A673 (cell line): ENCODE measurements around the gene CIROP. TPM values are rescaled to one million over a fixed set of nuclear protein-coding genes. Genes with fewer than 3 reads are reported as not detected.

ENCODE experiments used
- BruUV-seq: library from RNA; stranded (reverse); fragments of 400-500 nt; replicated peaks from 2 replicates; lab custom pipeline; 2021; lab: Mats Ljungman, UMichigan
- CTCF ChIA-PET: fragments of 300-600 bp; sonication (Branson Sonifier 250); formaldehyde crosslinking; loops from one replicate; lab custom pipeline; 2022; ENCODE audit warnings: antibody characterized with exemption; lab: Charles Lee
- POLR2A ChIA-PET: fragments of 300-600 bp; sonication (Branson Sonifier 250); formaldehyde crosslinking; loops from one replicate; lab custom pipeline; 2022; ENCODE audit warnings: antibody characterized with exemption; ENCODE audit not compliant: low non-redundant PET; lab: Charles Lee
- DNase-seq: peaks from one replicate; pipeline ENCODE4 v3.0.0-alpha.2; 2015; ENCODE audit warnings: low spot score
- H3K27ac ChIP-seq: fragments of 200-600 bp; sonication (generic); 2 replicates; pipeline ENCODE4 v1.5.1; 2016; ENCODE audit warnings: mixed run types, low read depth, mild to moderate bottlenecking, mixed read lengths, antibody characterized with exemption, low read length; ENCODE audit not compliant: poor library complexity, severe bottlenecking
- H3K27me3 ChIP-seq: fragments of 200-600 bp; sonication (generic); replicated peaks from 2 replicates; pipeline ENCODE4 v1.6.1; 2017; ENCODE audit warnings: mixed run types, low read depth, mild to moderate bottlenecking, mixed read lengths, antibody characterized with exemption, low read length; ENCODE audit not compliant: insufficient read depth, poor library complexity
- H3K36me3 ChIP-seq: fragments of 200-600 bp; sonication (generic); 2 replicates; pipeline ENCODE4 v1.6.1; 2016; ENCODE audit warnings: mixed run types, mild to moderate bottlenecking, mixed read lengths, antibody characterized with exemption, low read length; ENCODE audit not compliant: insufficient read depth, poor library complexity, severe bottlenecking
- H3K4me1 ChIP-seq: fragments of 200-600 bp; sonication (generic); 2 replicates; pipeline ENCODE4 v1.6.1; 2017; ENCODE audit warnings: mixed run types, mild to moderate bottlenecking, mixed read lengths, antibody characterized with exemption, low read length; ENCODE audit not compliant: insufficient read depth, poor library complexity, severe bottlenecking
- H3K4me3 ChIP-seq: fragments of 200-600 bp; sonication (generic); 2 replicates; pipeline ENCODE4 v1.5.1; 2016; ENCODE audit warnings: low read depth, mixed run types, mild to moderate bottlenecking, mixed read lengths, low read length; ENCODE audit not compliant: poor library complexity, severe bottlenecking
- H3K9me3 ChIP-seq: fragments of 200-600 bp; sonication (generic); 2 replicates; pipeline ENCODE4 v1.6.1; 2016; ENCODE audit warnings: mixed run types, low read depth, mild to moderate bottlenecking, mixed read lengths, antibody characterized with exemption, low read length; ENCODE audit not compliant: poor library complexity, severe bottlenecking
- CTCF ChIP-seq: fragments of 300-800, 200-600 bp; sonication (generic); conservative IDR thresholded peaks from 2 replicates; pipeline ENCODE4 v1.5.1; 2017; ENCODE audit warnings: low read depth, mild to moderate bottlenecking, antibody characterized with exemption, low read length, moderate library complexity, mixed read lengths
- EZH2 ChIP-seq: fragments of 200-600 bp; sonication (generic); IDR thresholded peaks from 2 replicates; pipeline ENCODE4 v1.6.1; 2017; ENCODE audit warnings: borderline replicate concordance, low read depth, mild to moderate bottlenecking, mixed read lengths, antibody characterized with exemption, low read length; ENCODE audit not compliant: poor library complexity, severe bottlenecking
- intact Hi-C: fragments of 100-400 bp; cut with micrococcal nuclease; formaldehyde crosslinking; loops from one replicate; pipeline ENCODE4 v1.10.0; 2022; ENCODE audit not compliant: unreplicated experiment
- total RNA-seq: library from RNA; stranded (reverse); gene quantifications from 2 replicates; pipeline ENCODE4 v1.2.3, GENCODE V29; 2021

The CIROP gene
- total RNA-seq, 1 experiment from 2014 or later: not detected

DNA sequence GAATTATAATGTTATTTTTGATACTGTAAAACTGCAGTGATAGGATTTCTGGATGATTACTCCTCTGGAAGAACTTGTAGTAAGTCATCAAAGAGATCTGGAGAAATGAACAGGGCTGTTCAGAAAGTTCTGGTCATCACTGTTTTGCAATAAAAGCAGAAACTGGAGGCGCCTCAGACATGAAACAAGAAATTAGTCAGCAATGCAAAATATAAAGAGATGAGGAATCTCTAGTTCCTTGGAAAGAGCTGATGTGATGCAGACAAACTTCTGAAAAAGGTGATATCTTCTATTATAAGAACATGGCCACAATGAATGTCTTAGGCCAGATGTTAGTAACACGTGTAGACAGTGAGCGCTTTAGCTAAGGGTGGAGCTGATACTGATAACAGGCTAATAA lies 19.3 kb downstream of the CIROP start:
- DNase-seq: no peak
- Histone ChIP-seq H3K4me3 (no peak overlapping the region), H3K9me3 (no peaks in the 10 kb centered on the region), H3K27ac (no peak overlapping the region), H3K4me1 (no peaks in the 10 kb centered on the region), H3K27me3 (no peaks in the 10 kb centered on the region), H3K36me3 (peaks cover 96% of the 10 kb centered on the region)
- TF ChIP-seq CTCF (no peak), EZH2 (no peak)
- no TSS peak for BruUV-seq
- POLR2A ChIA-PET: no interaction called here
- intact Hi-C loops: no loop called here
- CTCF ChIA-PET: interaction anchor here (1.1 kb wide), 1 partner anchor 8 kb away, joined by 3 read pairs; no protein-coding TSS in a partner anchor

GRCh38 chr14:23080474-23080873 lies 24.3 kb downstream of the CIROP start:
- H3K27me3 ChIP-seq: no peaks in the 10 kb centered on the region
- ChIA-PET POLR2A (interaction anchor here (0.7 kb wide), 1 partner anchor 220 kb away, joined by 3 read pairs; no protein-coding TSS in a partner anchor), CTCF (no interaction called here)
- DNase-seq: no peak
- no TSS peak for BruUV-seq
- TF ChIP-seq EZH2: no peak
- H3K4me3 ChIP-seq: no peak overlapping the region
- intact Hi-C loops: no loop called here
- peaks cover 96% of the 10 kb centered on the region for H3K36me3 ChIP-seq
- H3K9me3 ChIP-seq: no peaks in the 10 kb centered on the region
- H3K4me1 ChIP-seq: no peaks in the 10 kb centered on the region
- H3K27ac ChIP-seq: no peak overlapping the region

DNA sequence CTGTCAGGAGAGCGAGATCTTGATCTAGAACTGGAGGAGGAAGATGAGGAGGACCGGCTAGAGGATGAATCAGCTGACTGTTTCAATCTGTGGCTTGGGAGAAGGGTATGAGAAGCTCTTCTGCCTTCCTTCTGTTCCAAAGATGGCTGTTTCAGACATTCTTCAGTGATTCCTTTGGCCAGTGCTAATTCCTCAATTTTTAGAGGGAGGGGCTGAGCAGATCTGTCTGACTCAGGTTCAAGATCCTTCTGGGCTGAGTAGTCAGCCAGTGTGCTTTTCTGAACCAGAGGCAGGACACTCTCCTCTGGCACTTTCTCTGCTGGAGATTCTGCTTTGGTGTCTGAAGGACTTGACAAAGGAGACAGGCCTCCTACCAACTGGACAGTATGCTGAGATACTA lies 25.1 kb downstream of the CIROP start:
- POLR2A ChIA-PET: no interaction called here
- Histone ChIP-seq H3K36me3 (peaks cover 96% of the 10 kb centered on the region), H3K4me1 (no peaks in the 10 kb centered on the region), H3K27me3 (no peaks in the 10 kb centered on the region), H3K4me3 (no peak overlapping the region), H3K27ac (no peak overlapping the region), H3K9me3 (no peaks in the 10 kb centered on the region)
- intact Hi-C loops: no loop called here
- CTCF ChIA-PET: no interaction called here
- TF ChIP-seq CTCF (no peak), EZH2 (no peak)
- DNase-seq: no peak
- BruUV-seq: no TSS peak

DNA sequence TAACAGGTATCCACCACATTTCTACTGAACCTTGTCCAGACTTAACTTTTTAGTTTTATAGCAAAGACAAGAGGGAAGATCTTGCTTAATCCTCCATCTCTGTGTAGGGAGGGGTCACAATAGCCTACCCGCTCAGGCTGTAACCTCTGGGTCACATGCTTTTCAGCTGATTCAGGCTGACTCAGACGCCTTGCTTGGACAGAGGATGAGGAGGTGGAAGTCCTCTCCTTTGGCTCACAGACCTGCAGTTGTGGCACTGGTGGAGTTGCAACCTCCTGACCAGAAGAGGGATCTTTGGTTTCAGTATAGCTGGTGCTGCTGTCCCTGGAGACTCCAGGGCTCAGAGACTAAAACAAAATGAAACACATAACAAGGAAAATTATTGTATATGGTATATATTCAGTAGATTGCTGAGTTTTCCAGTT lies 26.1 kb downstream of the CIROP start:
- H3K4me1 ChIP-seq: no peaks in the 10 kb centered on the region
- no peak overlapping the region for H3K4me3 ChIP-seq
- no peaks in the 10 kb centered on the region for H3K27me3 ChIP-seq
- CTCF ChIA-PET: interaction anchor here (2.8 kb wide), 1 partner anchor 10 kb away, joined by 16 read pairs; no protein-coding TSS in a partner anchor
- H3K36me3 ChIP-seq: peaks cover 94% of the 10 kb centered on the region
- intact Hi-C loops: no loop called here
- no peak for TF ChIP-seq CTCF
- TF ChIP-seq EZH2: no peak
- H3K9me3 ChIP-seq: no peaks in the 10 kb centered on the region
- POLR2A ChIA-PET: no interaction called here
- no TSS peak for BruUV-seq
- no peak overlapping the region for H3K27ac ChIP-seq
- DNase-seq: no peak
